PC-9 (cell line): ENCODE data around the gene COPS6. TPM values are rescaled to one million over a fixed set of nuclear protein-coding genes. Genes with fewer than 3 reads are reported as not detected.
A peak's percentile ranks its signal among the peaks of the same experiment; 100 is the strongest.

ENCODE experiments used
- BruUV-seq: library from RNA; stranded (reverse); fragments of 400-500 nt; replicated peaks from 2 replicates; lab custom pipeline; 2021; lab: Mats Ljungman, UMichigan
- CTCF ChIA-PET: fragments of 300-600 bp; sonication (Branson Sonifier 250); formaldehyde crosslinking; loops from one replicate; lab custom pipeline; 2022; ENCODE audit warnings: antibody characterized with exemption; lab: Charles Lee
- POLR2A ChIA-PET: fragments of 300-600 bp; sonication (Branson Sonifier 250); formaldehyde crosslinking; loops from one replicate; lab custom pipeline; 2022; ENCODE audit warnings: antibody characterized with exemption; ENCODE audit not compliant: unreplicated experiment; lab: Charles Lee
- DNase-seq, 2 experiments: peaks; one replicate each; pipeline versions ENCODE4 v3.0.0 to v3.0.0-alpha.2; 2015 to 2022; ENCODE audit warnings: mixed read lengths in 1 of 2
- H2AFZ ChIP-seq: fragments of 200-600 bp; sonication (generic); 2 replicates; pipeline ENCODE4 v1.8.1; 2017; ENCODE audit warnings: antibody characterized with exemption
- H3F3A ChIP-seq: fragments of 200-600 bp; sonication (generic); 2 replicates; pipeline ENCODE4 v1.8.1; 2017; ENCODE audit warnings: antibody characterized with exemption, mild to moderate bottlenecking, low read depth; ENCODE audit not compliant: insufficient read depth
- H3K27ac ChIP-seq: fragments of 200-600 bp; sonication (generic); 2 replicates; pipeline ENCODE4 v1.6.1; 2016; ENCODE audit warnings: mixed run types
- H3K27me3 ChIP-seq: fragments of 200-600 bp; sonication (generic); 2 replicates; pipeline ENCODE4 v1.6.1; 2016; ENCODE audit warnings: low read depth, mixed run types; ENCODE audit not compliant: insufficient read depth
- H3K36me3 ChIP-seq: fragments of 200-600 bp; sonication (generic); 2 replicates; pipeline ENCODE4 v1.6.1; 2016; ENCODE audit warnings: low read depth, mixed run types
- H3K4me1 ChIP-seq: fragments of 200-600 bp; sonication (generic); replicated peaks from 2 replicates; pipeline ENCODE4 v1.6.1; 2016; ENCODE audit warnings: mixed run types; ENCODE audit not compliant: insufficient read depth
- H3K4me2 ChIP-seq: fragments of 200-600 bp; sonication (generic); 2 replicates; pipeline ENCODE4 v1.6.1; 2017; ENCODE audit warnings: mixed run types
- H3K4me3 ChIP-seq: fragments of 200-600 bp; sonication (generic); 2 replicates; pipeline ENCODE4 v1.6.1; 2016; ENCODE audit warnings: mixed run types
- H3K79me2 ChIP-seq: fragments of 200-600 bp; sonication (generic); 2 replicates; pipeline ENCODE4 v1.6.1; 2017; ENCODE audit warnings: low read depth, mixed run types
- H3K9me2 ChIP-seq: fragments of 200-600 bp; sonication (generic); 2 replicates; pipeline ENCODE4 v1.8.1; 2017; ENCODE audit warnings: mild to moderate bottlenecking; ENCODE audit not compliant: insufficient read depth
- H3K9me3 ChIP-seq: fragments of 200-600 bp; sonication (generic); 2 replicates; pipeline ENCODE4 v1.8.1; 2016; ENCODE audit warnings: low read depth; ENCODE audit not compliant: insufficient read depth
- H4K20me1 ChIP-seq: fragments of 200-600 bp; sonication (generic); 2 replicates; pipeline ENCODE4 v1.8.1; 2017; ENCODE audit not compliant: insufficient read depth
- CTCF ChIP-seq: fragments of 200-600 bp; sonication (generic); conservative IDR thresholded peaks from 2 replicates; pipeline ENCODE4 v1.6.1; 2017; ENCODE audit warnings: mixed run types, antibody characterized with exemption, mild to moderate bottlenecking, moderate library complexity
- EZH2 ChIP-seq: fragments of 200-600 bp; sonication (generic); IDR thresholded peaks from 2 replicates; pipeline ENCODE4 v1.8.0; 2017; ENCODE audit warnings: antibody characterized with exemption, low read depth
- intact Hi-C: fragments of 100-400 bp; cut with micrococcal nuclease; formaldehyde crosslinking; loops from one replicate; pipeline ENCODE4 v1.10.0; 2022; ENCODE audit not compliant: unreplicated experiment
- total RNA-seq: library from RNA; stranded (reverse); gene quantifications from 2 replicates; pipeline ENCODE4 v1.2.3, GENCODE V29; 2021

COPS6 gene
- total RNA-seq, 1 experiment from 2014 or later = 145 TPM

- peak overlapping the region; percentile 78 for H3K4me2 ChIP-seq
- H3K27me3 ChIP-seq = no peaks in the 10 kb centered on the region
- H3K27ac ChIP-seq = peak overlapping the region; percentile 27; the same call in 1 of the 2 replicates
- peak overlapping the region; percentile 60 for H2AFZ ChIP-seq
- TF ChIP-seq CTCF = no peak
- no peak for TF ChIP-seq EZH2
- H3K9me3 ChIP-seq = no peaks in the 10 kb centered on the region; the same call in 1 of the 2 replicates
- H3K79me2 ChIP-seq = peaks cover 52% of the 10 kb centered on the region
- no peaks in the 10 kb centered on the region for H3K9me2 ChIP-seq
- BruUV-seq = TSS peak; percentile 40
- peaks cover 16% of the 10 kb centered on the region for H3F3A ChIP-seq
- peaks cover 8% of the 10 kb centered on the region; the same call in 1 of the 2 replicates for H4K20me1 ChIP-seq
- no peak for DNase-seq
- H3K4me1 ChIP-seq = peaks cover 15% of the 10 kb centered on the region
- CTCF ChIA-PET = no interaction called here
- POLR2A ChIA-PET = interaction anchor here (0.6 kb wide), 1 partner anchor 68 kb away, joined by 3 read pairs; no protein-coding TSS in a partner anchor
- peak overlapping the region; percentile 93 for H3K4me3 ChIP-seq
- intact Hi-C loops = loop anchor here (1.0 to 5.0 kb wide), 6 partner anchors 32 to 709 kb away; partner anchors contain the start of genes ARPC1B, MEPCE, TRIM4 and ZSCAN21
- H3K36me3 ChIP-seq = peaks cover 39% of the 10 kb centered on the region
Measured at GRCh38 chr7:100080907-100081534, 7.7 kb upstream of the COPS6 start.

- Histone ChIP-seq H3K9me2 (no peaks in the 10 kb centered on the region), H2AFZ (peak within 1 kb of the TSS; percentile 69), H3K9me3 (no peaks in the 10 kb centered on the region; the same call in 1 of the 2 replicates), H3K27ac (peak within 1 kb of the TSS; percentile 79), H3K4me3 (peak within 1 kb of the TSS; percentile 93), H3K79me2 (peaks cover 50% of the 10 kb centered on the region), H4K20me1 (peaks cover 8% of the 10 kb centered on the region; the same call in 1 of the 2 replicates), H3K36me3 (peaks cover 34% of the 10 kb centered on the region), H3K27me3 (no peaks in the 10 kb centered on the region), H3K4me2 (peak within 1 kb of the TSS; percentile 78), H3K4me1 (peaks cover 16% of the 10 kb centered on the region), H3F3A (peaks cover 17% of the 10 kb centered on the region)
- intact Hi-C loops = loop anchor here (1.0 to 5.0 kb wide), 8 partner anchors 20 to 709 kb away; partner anchors contain the start of genes AP4M1, ARPC1B, MCM7 and MEPCE
- TF ChIP-seq EZH2 = no peak
- TF ChIP-seq CTCF = peak; percentile 92
- CTCF ChIA-PET = interaction anchor here (1.1 kb wide), 1 partner anchor 51 kb away, joined by 7 read pairs; no protein-coding TSS in a partner anchor
- BruUV-seq = no TSS peak
- POLR2A ChIA-PET = interaction anchor here (0.6 to 1.1 kb wide), 2 partner anchors 20 to 69 kb away, joined by 3 to 24 read pairs; partner anchors contain the start of gene AP4M1
- peak; percentile 95 to 99 for DNase-seq
Measured at GRCh38 chr7:100081535-100082102, 7.2 kb upstream of the COPS6 start, which contains the start of gene ZNF3. Gene ZNF3 (minus strand): TSS chr7:100081723. CDS start chr7:100077357, 4,366 bp downstream.

- DNase-seq = no peak
- H3F3A ChIP-seq = peaks cover 25% of the 10 kb centered on the region
- H4K20me1 ChIP-seq = peaks cover 8% of the 10 kb centered on the region; the same call in 1 of the 2 replicates
- no peaks in the 10 kb centered on the region for H3K9me3 ChIP-seq
- no peak overlapping the region for H2AFZ ChIP-seq
- no peak overlapping the region; the same call in 1 of the 2 replicates for H3K4me3 ChIP-seq
- no peaks in the 10 kb centered on the region for H3K9me2 ChIP-seq
- ChIA-PET POLR2A (interaction anchor here (0.5 to 1.1 kb wide), 16 partner anchors 8 to 674 kb away, joined by 3 to 24 read pairs (median 8); partner anchors contain the start of genes AP4M1, BUD31, PDAP1 and ZCWPW1), CTCF (interaction anchor here (0.6 to 1.1 kb wide), 9 partner anchors 18 to 1242 kb away, joined by 3 to 12 read pairs (median 3); partner anchors contain the start of genes AP4M1 and MCM7)
- intact Hi-C loops = loop anchor here (1.0 to 5.0 kb wide), 3 partner anchors 18 to 711 kb away; partner anchors contain the start of genes AP4M1, ARPC1B and MCM7
- H3K4me2 ChIP-seq = peak overlapping the region; percentile 78
- H3K27me3 ChIP-seq = no peaks in the 10 kb centered on the region
- TF ChIP-seq EZH2 (no peak), CTCF (no peak)
- peaks cover 36% of the 10 kb centered on the region for H3K79me2 ChIP-seq
- H3K36me3 ChIP-seq = peaks cover 22% of the 10 kb centered on the region
- no TSS peak for BruUV-seq
- H3K27ac ChIP-seq = no peak overlapping the region
- peaks cover 26% of the 10 kb centered on the region for H3K4me1 ChIP-seq
Measured at GRCh38 chr7:100082978-100083377, 5.8 kb upstream of the COPS6 start.
